Measurements from ENCODE around the gene PLA2G4F. TPM values are rescaled to one million over a fixed set of nuclear protein-coding genes. Genes with fewer than 3 reads are reported as not detected.
A peak's percentile ranks its signal among the peaks of the same experiment; 100 is the strongest.

PLA2G4F gene
- total RNA-seq, 2 experiments from 2014 or later = not detected

DNA sequence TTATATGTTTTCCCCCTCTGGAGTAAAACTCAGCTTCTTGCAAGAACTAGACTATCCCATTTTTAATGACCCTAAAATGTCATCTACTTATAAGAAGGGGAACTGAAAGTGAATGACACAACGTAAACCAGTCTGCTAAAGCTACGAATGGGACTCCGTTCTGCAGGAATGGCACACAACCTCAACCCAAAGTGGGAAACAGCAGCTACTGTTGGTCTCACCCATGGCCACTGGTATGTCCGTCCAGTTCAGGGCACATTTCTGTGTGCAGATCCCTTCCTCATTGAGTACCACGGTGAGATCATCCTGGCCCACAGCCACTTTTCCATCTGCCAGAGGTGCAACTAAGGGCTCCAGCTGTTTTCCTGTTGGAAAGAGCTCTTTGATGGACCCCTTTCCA, 27.9 kb upstream of the PLA2G4F start:
- no peaks in the 10 kb centered on the region for H3K4me1 Mint-ChIP-seq
- DNase-seq = no peak
- no peak overlapping the region for H3K27ac Mint-ChIP-seq
- H3K36me3 Mint-ChIP-seq = peaks cover 26% of the 10 kb centered on the region
- H3K27me3 Mint-ChIP-seq = no peaks in the 10 kb centered on the region
- POLR2A ChIA-PET = no interaction called here
- H3K9me3 Mint-ChIP-seq = no peaks in the 10 kb centered on the region
- no peak for ATAC-seq (ENCODE audit: low read depth)
- H3K4me3 Mint-ChIP-seq = no peak overlapping the region

DNA sequence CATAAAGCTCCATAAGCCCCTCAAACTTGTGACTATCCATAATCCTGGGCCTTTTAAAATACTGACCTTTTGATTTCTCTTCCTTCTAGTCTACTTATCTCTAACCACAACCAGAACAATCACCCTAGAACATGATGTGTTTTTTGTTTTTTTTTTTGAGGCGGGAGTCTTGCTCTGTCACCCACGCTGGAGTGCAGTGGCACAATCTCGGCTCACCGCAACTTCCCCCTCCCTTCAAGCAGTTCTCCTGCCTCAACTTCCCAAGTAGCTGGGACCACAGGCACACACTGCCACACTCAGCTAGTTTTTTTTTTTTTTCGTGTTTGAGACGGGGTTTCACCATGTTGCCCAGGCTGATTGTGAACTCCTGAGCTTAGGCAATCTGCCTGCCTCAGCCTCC, 26.5 kb upstream of the PLA2G4F start:
- Mint-ChIP-seq H3K4me1 (no peaks in the 10 kb centered on the region), H3K36me3 (peaks cover 26% of the 10 kb centered on the region), H3K27me3 (no peaks in the 10 kb centered on the region), H3K27ac (no peak overlapping the region), H3K9me3 (no peaks in the 10 kb centered on the region), H3K4me3 (no peak overlapping the region)
- POLR2A ChIA-PET = interaction anchor here (0.6 kb wide), 1 partner anchor 1328 kb away, joined by 3 read pairs; no protein-coding TSS in a partner anchor
- ATAC-seq (ENCODE audit: low read depth) = no peak
- DNase-seq = no peak

DNA sequence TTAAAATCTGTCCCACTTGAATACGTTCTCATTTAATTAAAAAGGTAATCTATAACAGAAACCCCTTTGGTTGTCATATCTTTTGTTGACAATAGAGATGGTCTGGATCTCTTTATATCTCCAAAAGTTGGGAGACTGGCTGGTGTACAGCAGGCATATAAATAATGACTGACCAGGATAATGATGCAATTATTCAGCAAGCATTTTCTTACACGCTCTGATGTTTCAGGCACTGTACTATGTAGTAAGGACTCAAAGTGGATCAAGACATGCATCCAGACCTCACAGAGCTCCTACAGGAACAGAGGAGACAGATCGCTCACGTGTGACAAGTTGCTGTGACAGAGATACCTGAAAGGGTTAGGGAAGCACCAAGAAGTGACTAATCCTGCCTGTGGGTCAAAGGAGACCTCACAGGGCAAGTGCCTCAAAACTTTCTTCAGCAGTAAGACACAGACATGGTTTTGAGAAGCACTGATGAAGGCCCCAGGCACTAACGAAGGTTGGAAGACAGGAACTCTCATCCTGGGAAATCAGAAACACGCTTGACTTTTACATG, 26.0 kb upstream of the PLA2G4F start:
- ATAC-seq (ENCODE audit: low read depth) (no peak), DNase-seq (no peak)
- POLR2A ChIA-PET = no interaction called here
- Mint-ChIP-seq H3K36me3 (peaks cover 29% of the 10 kb centered on the region), H3K27me3 (no peaks in the 10 kb centered on the region), H3K4me3 (no peak overlapping the region), H3K9me3 (no peaks in the 10 kb centered on the region), H3K4me1 (no peaks in the 10 kb centered on the region), H3K27ac (no peak overlapping the region)

DNA sequence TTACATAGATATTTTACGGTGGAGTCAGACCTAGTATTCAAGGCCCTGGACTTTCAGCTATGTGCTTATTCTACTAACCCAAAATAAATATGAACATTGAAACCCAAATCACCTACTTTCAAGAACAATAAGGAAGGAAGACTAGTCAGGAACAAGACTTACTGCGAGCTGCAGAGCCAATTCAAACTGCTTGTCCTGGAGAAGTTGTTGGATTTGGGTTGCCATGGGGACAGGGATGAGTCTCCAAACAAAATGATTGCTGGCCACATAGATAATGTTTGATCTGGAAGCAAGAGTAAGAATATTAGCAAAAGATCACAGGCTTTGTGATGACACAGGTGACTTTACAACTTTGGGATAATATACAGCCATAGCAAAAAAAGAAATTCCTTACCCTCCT, 21.6 kb upstream of the PLA2G4F start:
- POLR2A ChIA-PET = no interaction called here
- DNase-seq (no peak), ATAC-seq (ENCODE audit: low read depth) (no peak)
- Mint-ChIP-seq H3K27ac (no peak overlapping the region), H3K4me3 (no peak overlapping the region), H3K9me3 (no peaks in the 10 kb centered on the region), H3K36me3 (peaks cover 20% of the 10 kb centered on the region), H3K27me3 (no peaks in the 10 kb centered on the region), H3K4me1 (no peaks in the 10 kb centered on the region)

GRCh38 chr15:42175671-42176070, 19.2 kb upstream of the PLA2G4F start:
- no peak overlapping the region for H3K27ac Mint-ChIP-seq
- H3K27me3 Mint-ChIP-seq = no peaks in the 10 kb centered on the region
- no peaks in the 10 kb centered on the region for H3K9me3 Mint-ChIP-seq
- H3K4me1 Mint-ChIP-seq = peaks cover 13% of the 10 kb centered on the region
- DNase-seq (no peak), ATAC-seq (ENCODE audit: low read depth) (no peak)
- POLR2A ChIA-PET = no interaction called here
- H3K4me3 Mint-ChIP-seq = no peak overlapping the region
- H3K36me3 Mint-ChIP-seq = peaks cover 29% of the 10 kb centered on the region

- Mint-ChIP-seq H3K27me3 (no peaks in the 10 kb centered on the region), H3K9me3 (no peaks in the 10 kb centered on the region), H3K27ac (no peak overlapping the region), H3K4me3 (no peak overlapping the region), H3K36me3 (peaks cover 28% of the 10 kb centered on the region), H3K4me1 (peaks cover 14% of the 10 kb centered on the region)
- no peak for DNase-seq
- POLR2A ChIA-PET = no interaction called here
- ATAC-seq (ENCODE audit: low read depth) = no peak
Measured at GRCh38 chr15:42172475-42172874, 16.0 kb upstream of the PLA2G4F start.

DNA sequence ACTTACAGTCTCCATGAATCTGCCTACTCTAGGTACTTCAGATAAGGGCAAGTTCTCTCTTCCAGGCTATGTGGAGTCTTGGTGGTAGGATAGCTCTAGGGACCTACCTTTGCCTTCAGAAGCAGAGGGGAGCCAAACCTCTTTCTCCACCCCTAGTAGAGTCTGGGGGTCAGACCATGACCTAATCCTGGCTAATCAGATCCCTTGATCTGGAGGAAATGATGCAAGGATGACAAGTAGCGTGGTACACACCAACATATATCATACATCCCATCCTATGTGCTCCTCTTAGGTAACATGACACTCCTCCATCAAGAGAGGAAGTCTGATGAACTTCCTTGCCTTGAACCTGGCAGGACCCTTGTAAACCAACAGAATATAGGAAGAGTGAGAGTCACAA, 15.4 kb upstream of the PLA2G4F start:
- H3K4me1 Mint-ChIP-seq = peaks cover 14% of the 10 kb centered on the region
- H3K27me3 Mint-ChIP-seq = no peaks in the 10 kb centered on the region
- H3K36me3 Mint-ChIP-seq = peaks cover 31% of the 10 kb centered on the region
- POLR2A ChIA-PET = interaction anchor here (0.8 kb wide), 1 partner anchor 37 kb away, joined by 3 read pairs; no protein-coding TSS in a partner anchor
- peak overlapping the region; percentile 53 for H3K27ac Mint-ChIP-seq
- no peaks in the 10 kb centered on the region for H3K9me3 Mint-ChIP-seq
- ATAC-seq (ENCODE audit: low read depth) (no peak), DNase-seq (no peak)
- no peak overlapping the region for H3K4me3 Mint-ChIP-seq

GRCh38 chr15:42171122-42171521, 14.7 kb upstream of the PLA2G4F start:
- Mint-ChIP-seq H3K27ac (peak overlapping the region; percentile 53), H3K4me1 (peaks cover 14% of the 10 kb centered on the region), H3K9me3 (no peaks in the 10 kb centered on the region), H3K4me3 (no peak overlapping the region), H3K36me3 (peaks cover 31% of the 10 kb centered on the region), H3K27me3 (no peaks in the 10 kb centered on the region)
- peak; percentile 52 for ATAC-seq (ENCODE audit: low read depth)
- POLR2A ChIA-PET = interaction anchor here (0.7 to 0.8 kb wide), 2 partner anchors 16 to 37 kb away, joined by 3 read pairs; no protein-coding TSS in a partner anchor
- no peak for DNase-seq

- no peak overlapping the region for H3K4me3 Mint-ChIP-seq
- ATAC-seq (ENCODE audit: low read depth) (no peak), DNase-seq (no peak)
- H3K27me3 Mint-ChIP-seq = no peaks in the 10 kb centered on the region
- H3K36me3 Mint-ChIP-seq = peaks cover 21% of the 10 kb centered on the region
- H3K4me1 Mint-ChIP-seq = peaks cover 5% of the 10 kb centered on the region
- H3K27ac Mint-ChIP-seq = no peak overlapping the region
- H3K9me3 Mint-ChIP-seq = no peaks in the 10 kb centered on the region
- POLR2A ChIA-PET = no interaction called here
Measured at GRCh38 chr15:42166225-42166940, 9.9 kb upstream of the PLA2G4F start.

- H3K9me3 Mint-ChIP-seq = no peaks in the 10 kb centered on the region
- POLR2A ChIA-PET = no interaction called here
- no peak overlapping the region for H3K4me3 Mint-ChIP-seq
- ATAC-seq (ENCODE audit: low read depth) (no peak), DNase-seq (no peak)
- no peaks in the 10 kb centered on the region for H3K27me3 Mint-ChIP-seq
- H3K4me1 Mint-ChIP-seq = peaks cover 2% of the 10 kb centered on the region
- peaks cover 17% of the 10 kb centered on the region for H3K36me3 Mint-ChIP-seq
- H3K27ac Mint-ChIP-seq = no peak overlapping the region
Measured at GRCh38 chr15:42165106-42165505, 8.7 kb upstream of the PLA2G4F start.

GRCh38 chr15:42163947-42164550, 7.6 kb upstream of the PLA2G4F start:
- ATAC-seq (ENCODE audit: low read depth) (no peak), DNase-seq (no peak)
- Mint-ChIP-seq H3K9me3 (no peaks in the 10 kb centered on the region), H3K27me3 (no peaks in the 10 kb centered on the region), H3K36me3 (peaks cover 20% of the 10 kb centered on the region), H3K4me1 (no peaks in the 10 kb centered on the region), H3K4me3 (no peak overlapping the region), H3K27ac (no peak overlapping the region)
- POLR2A ChIA-PET = no interaction called here

- no peak for ATAC-seq (ENCODE audit: low read depth)
- no peak overlapping the region for H3K4me3 Mint-ChIP-seq
- H3K27ac Mint-ChIP-seq = no peak overlapping the region
- no peaks in the 10 kb centered on the region for H3K27me3 Mint-ChIP-seq
- no peaks in the 10 kb centered on the region for H3K9me3 Mint-ChIP-seq
- POLR2A ChIA-PET = no interaction called here
- H3K4me1 Mint-ChIP-seq = peaks cover 4% of the 10 kb centered on the region
- no peak for DNase-seq
- H3K36me3 Mint-ChIP-seq = peaks cover 24% of the 10 kb centered on the region
Measured at GRCh38 chr15:42163291-42163690, 6.9 kb upstream of the PLA2G4F start.

- no peaks in the 10 kb centered on the region for H3K27me3 Mint-ChIP-seq
- no peaks in the 10 kb centered on the region for H3K9me3 Mint-ChIP-seq
- POLR2A ChIA-PET = no interaction called here
- H3K27ac Mint-ChIP-seq = no peak overlapping the region
- peaks cover 4% of the 10 kb centered on the region for H3K4me1 Mint-ChIP-seq
- no peak overlapping the region for H3K4me3 Mint-ChIP-seq
- ATAC-seq (ENCODE audit: low read depth) (no peak), DNase-seq (no peak)
- peaks cover 15% of the 10 kb centered on the region for H3K36me3 Mint-ChIP-seq
Measured at GRCh38 chr15:42160136-42160535, 3.7 kb upstream of the PLA2G4F start.

DNA sequence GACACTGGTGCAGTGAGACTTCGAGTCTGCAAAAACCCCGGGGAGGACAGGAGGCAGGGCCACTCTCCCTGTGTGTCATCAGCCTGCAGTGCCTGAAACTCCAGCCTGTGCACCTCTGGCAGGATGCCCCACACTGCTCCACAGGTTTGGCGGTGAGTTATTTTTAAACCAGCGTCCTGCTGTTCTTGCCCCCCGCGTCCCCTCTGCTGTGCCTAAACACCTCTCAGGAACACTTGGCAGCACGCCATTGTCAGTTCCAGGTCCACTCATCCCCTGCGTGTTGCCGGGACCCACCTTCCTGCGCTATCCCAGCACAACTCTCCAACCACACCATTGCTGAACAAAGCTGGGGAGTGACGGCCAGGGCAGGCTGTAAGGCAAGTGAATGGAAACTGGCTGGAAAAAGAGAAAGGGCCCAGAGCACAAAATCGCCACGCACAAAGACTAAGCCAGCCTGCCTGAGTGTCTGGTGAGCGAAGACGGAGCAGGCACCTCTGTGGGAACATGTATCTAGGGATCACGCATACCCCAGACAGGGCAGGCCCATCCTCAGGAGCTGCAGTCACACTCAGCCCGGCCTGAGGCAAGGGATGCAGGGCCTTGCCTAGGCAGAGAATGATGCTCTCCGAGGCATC, 3.1 kb upstream of the PLA2G4F start:
- POLR2A ChIA-PET = no interaction called here
- Mint-ChIP-seq H3K27ac (no peak overlapping the region), H3K4me3 (no peak overlapping the region), H3K9me3 (no peaks in the 10 kb centered on the region), H3K4me1 (peaks cover 4% of the 10 kb centered on the region), H3K27me3 (no peaks in the 10 kb centered on the region), H3K36me3 (peaks cover 15% of the 10 kb centered on the region)
- DNase-seq (no peak), ATAC-seq (ENCODE audit: low read depth) (no peak)
